Skin of body (tissue), 2 donors: Measurements from ENCODE around the gene NUMB. TPM values are rescaled to one million over a fixed set of nuclear protein-coding genes. Genes with fewer than 3 reads are reported as not detected.

Experiments
- DNase-seq: peaks from one replicate; lab custom pipeline; 2025; lab: John Stamatoyannopoulos, UW
- total RNA-seq: library from RNA; depleted of rRNA; stranded (reverse); fragments of >200 nt; gene quantifications from one replicate; pipeline ENCODE4 v1.2.3, GENCODE V29; 2014

NUMB gene
- total RNA-seq, 1 donor from 2014 or later: 43.4 TPM

DNA sequence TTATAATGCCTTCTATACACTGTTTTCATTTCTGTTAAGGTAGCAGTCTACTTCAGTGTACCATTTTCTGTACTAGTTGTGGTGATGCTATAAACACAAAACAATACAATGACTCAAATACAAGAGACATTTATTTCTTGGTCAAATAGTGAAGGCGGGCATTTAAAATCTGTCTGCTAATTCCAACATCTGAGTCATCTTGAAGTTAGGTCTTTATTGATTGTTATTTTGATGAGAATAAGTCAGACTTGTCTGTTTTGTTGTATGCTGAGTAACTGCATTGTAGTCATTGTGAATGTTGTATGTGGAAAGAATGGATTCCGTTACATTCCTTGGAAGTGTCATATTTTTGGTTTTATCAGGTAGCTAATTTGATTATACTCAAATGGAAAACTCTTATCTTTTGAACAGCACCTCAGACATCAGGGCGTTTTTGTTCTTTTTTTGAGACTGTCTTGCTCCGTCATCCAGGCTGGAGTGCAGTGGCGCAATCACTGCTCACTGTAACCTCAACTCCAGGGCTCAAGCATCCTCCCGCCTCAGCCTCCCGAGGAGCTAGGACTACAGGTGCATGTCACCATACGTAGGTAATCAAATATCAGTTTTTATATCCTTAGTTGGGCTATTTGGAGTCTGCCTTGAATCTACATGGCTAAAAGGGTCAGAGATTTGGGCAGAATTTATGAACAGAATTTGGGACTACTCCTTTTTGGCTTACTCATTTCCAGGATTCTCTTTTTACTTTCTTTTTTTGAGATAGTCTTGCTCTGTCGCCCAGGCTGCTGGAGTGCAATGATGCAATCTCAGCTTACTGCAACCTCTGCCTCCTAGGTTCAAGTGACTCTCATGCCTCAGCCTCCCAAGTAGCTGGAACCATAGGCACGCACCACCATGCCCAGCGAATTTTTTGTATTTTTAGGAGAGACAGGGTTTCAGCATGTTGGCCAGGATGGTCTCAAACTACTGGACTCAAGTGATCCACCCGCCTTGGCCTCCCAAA is 164.3 kb downstream of the NUMB start:
- DNase-seq: no peak

DNA sequence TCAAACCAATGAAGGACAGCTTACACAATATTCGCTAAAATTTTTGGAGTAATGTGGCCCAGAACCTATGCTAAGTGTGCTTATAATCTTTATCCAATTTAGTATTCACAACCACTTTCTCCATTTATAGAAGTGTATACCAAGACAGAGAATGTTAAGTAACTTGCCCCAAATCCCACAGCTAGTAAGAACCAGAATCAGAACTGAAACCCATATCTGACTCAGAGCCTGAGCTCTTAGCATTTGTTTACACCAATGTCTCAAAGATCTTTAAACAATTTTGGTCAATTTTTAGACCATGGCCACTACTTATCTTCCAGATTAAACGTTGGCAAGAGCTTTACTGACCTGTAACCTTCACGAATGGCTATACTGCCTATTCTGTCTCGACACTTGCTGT is 168.1 kb downstream of the NUMB start:
- DNase-seq: no peak

DNA sequence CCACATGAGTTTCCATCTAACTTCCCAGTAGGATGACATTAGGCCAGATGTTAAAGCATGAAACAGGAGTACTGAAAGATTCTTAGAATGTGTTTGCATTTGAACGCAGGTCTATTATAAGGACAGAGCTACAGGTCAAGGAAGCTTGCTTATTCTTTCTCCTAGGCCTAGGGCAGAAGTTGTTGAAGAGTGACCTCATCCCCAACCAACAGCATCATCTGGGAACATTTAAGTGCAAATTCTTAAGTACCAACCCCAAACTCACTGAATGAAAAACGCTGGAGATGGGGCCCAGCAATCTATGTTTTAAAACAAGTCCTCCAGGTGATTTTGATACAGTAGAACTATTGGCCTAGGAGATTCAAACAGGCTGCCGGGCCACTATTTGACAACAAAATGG is 168.6 kb downstream of the NUMB start:
- DNase-seq: no peak

DNA sequence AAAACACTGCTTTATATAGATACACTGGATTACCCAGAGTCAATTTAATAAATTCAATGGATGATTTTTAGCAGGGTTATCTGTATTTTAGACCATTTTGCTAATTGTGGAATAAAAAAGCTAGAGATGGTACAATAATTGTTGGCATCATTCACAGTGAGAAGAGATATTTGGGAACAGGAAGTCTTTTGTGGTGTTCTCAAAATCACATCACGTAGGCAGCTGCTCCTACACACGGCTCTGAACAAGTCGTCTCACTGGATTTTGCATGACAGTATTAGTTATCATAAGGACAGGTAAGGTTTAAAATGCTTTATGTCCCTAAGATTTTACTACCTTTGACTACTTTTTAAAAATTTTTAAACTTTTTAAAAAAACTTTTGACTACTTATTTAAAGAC is 169.0 kb downstream of the NUMB start:
- DNase-seq: no peak

DNA sequence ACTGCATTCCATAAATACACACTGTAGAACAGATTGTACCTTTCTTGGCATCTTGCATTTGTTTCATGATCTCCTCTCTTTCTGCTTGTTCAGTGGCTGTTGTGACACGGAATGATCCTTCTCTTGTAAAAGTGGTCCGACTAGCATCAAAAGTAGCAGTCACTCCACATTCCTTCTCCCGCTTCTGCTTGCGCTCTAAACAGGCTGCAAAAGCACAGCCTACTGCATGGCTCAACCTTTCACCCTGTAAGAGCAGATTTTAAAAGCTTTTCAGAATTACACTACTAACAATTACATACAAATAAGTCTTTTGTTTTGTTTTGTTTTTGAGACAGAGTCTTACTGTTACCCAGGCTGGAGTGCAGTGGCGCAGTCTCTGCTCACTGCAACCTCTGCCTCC is 171.3 kb downstream of the NUMB start:
- no peak for DNase-seq

DNA sequence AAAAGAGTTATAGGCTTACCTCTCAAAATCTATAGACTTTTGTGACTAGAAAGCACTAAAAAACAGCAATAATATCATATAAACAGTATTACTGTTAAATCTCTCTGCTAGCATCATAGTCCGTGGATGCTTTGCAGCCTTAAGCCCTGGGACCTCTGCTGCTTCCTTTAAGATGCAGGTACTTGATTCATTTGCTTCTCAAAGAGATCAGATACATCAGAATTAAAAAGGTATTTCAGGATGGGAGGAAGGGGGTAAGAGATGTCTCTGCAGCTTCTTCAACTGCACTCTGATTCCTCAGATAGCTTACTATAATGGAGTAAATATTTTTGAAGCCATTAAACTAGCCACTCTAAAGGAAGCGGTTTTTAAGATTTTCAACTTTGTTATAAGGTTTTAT is 171.7 kb downstream of the NUMB start:
- no peak for DNase-seq

DNA sequence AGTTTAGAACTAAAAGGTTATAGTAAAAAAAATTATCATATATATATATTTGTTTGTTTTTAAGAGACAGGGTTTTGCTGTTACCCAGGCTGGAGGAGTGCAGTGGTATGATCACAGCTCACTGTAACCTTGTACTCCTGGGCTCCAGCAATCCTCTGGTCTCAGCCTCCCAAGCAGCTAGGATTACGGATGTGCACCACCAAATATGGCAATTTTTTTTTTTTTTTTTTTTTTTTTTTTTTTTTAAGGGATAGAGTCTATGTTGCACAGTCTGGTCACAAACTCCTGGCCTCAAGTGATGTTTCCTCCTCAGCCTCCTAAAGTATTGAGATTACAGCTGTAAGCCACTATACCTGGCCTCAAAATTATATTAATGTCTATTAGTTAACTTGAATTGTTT is 172.4 kb downstream of the NUMB start:
- no peak for DNase-seq

DNA sequence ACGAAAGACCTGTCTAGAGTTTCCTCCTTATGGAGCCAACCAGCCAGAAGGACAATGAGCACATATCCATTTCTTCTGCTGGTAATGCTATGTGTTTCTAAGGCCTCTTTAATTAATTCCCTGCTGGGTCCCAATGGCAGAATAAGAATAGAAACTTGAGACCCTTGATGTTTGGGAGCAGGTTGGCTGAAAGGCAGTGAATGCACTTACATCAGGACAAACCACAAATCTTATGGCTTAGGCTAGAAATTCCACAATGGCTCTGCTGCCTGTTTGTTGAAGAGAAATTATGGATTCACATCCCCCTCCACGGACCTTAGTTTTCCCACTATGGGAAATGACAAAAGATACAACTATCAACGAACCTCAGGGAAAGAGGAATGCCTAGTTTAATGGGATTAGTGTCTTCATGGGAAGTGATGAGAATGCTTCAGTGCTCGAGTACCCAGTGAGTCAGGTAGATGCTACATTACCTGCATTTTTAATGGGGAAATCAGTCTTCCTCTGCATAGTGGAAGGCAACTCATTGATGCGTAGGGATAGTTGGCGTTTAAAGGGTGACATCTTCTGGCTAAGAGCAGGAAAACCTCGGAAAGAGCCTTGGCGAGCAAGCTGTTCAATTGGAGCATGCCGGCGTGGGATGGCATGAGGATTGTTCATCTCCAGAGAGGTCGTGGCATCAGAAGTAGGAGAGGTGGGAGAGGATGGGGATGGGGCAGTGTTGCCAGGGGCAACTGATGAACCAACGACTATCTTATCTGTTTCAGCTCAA is 174.6 kb downstream of the NUMB start:
- no peak for DNase-seq

DNA sequence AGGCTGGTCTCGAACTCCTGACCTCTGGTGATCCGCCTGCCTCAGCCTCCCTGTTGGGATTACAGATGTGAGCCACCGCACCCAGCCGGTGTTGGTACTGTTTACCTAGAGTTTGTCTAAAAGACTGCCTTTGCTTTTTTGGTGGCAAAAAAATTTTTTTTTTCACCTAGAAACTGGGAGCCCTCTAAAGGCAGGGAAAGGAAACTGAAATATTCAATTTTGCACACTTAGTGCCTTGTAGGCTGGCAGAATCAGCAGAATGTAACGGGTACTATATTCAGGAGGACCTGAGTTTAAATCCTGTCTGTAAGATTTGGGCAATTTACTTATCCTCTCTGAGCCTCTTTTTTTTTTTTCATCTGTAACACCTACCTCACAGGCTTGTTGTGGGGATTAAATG is 177.4 kb downstream of the NUMB start:
- DNase-seq: no peak

DNA sequence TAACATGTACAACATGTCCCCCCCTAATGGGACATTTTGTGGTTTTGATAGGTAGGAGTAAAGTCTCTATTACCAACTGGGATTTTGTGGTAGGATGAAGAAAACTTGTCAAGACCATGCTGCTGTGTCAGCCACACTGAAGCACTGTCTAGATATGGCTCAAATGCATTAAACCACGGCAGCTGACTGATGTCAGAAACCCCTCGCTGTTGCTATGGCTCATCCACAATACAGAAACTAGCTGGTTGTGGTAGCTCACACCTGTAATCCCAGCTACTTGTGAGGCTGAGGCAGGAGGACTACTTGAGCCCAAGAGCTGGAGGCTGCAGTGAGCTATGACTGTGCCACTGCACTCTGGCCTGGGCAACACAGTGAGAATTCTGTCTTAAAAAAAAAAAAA is 181.0 kb downstream of the NUMB start:
- DNase-seq: no peak

DNA sequence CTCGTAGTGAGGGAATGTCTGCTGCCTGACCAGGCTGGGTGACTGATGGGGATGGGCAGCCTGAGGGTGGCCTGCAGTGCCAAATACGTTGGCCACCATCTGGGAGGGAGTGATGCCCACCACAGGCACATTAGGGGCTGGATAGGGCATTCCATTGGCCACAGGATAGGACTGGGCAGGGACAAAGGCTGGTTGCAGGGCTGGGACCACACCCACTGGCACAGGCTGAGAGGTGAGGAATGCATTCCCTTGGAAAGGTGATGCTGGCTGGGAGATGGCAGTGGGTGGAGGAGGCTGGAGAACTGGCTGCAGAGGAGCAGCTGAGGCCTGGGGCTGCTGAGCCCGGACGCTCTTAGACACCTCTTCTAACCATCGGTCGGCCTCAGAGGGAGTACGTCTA is 181.5 kb downstream of the NUMB start:
- no peak for DNase-seq

DNA sequence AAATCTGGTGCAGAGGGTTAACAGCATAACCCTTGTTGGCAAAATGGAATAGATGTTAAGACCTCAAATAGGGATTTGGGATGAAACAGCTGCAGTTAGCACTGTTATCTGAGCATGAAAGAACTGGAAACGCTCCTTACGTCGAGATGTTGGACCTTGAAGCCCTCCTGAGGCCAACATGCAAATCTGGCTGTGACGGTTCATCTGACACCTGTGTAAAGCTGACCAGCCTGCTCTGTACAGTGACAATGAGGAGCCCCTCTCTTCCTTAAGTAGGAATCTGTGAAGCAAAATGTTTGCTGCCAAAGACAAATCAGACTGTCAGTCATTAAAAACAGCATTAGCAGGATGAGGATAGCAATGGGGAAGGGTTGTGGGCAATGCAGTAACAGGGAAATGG is 184.5 kb downstream of the NUMB start:
- DNase-seq: no peak

DNA sequence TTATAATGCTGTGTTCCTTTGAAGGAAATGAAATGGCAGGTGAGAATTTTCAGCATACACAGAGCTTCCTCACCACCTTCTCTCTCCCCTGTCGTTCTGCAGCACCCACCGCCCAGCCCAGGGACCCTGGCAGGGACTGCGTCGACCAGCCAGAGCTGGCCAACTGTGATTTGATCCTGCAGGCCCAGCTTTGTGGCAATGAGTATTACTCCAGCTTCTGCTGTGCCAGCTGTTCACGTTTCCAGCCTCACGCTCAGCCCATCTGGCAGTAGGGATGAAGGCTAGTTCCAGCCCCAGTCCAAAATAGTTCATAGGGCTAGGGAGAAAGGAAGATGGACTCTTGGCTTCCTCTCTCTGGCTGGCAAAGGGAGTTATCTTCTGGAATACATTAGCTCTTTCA is 186.0 kb downstream of the NUMB start:
- no peak for DNase-seq

DNA sequence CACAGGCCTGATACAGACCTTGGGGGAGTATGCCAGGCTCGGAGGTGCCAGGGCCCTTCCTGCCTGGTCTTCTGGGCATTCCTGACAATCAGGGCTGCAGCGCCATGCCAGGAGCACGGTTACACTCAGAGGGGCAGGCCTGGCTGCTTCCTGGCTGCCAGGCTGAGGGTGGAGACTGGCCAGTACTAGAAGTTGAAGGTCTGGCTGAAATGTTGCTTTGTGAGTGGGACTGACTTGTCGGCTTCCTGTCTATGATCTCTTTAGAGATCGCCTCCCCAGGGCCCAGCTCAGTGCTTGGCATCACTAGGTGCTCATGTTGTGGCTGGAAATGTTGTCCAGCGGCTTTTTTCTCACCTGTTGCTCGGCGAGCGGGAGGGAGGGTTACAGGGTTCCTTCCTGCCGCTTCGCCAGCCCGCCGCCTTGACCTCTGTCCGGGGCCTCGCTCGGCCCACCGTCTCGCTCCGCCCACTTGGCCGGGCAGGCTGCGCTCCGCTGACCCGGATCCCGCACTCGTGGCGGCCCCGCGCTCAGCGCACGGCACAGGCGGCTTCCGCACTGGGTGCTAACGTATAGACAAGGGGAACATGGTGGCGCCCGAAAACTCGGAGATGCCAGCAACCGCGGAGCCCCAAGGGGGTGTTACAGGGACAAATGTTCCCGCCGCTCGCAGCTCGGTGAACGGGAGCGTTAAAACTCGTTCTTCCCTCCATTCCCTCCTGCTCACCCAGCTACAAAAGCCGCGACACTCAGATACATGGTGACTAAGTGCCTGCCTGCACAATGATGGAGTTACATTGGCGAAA is 188.4 kb downstream of the NUMB start:
- no peak for DNase-seq

DNA sequence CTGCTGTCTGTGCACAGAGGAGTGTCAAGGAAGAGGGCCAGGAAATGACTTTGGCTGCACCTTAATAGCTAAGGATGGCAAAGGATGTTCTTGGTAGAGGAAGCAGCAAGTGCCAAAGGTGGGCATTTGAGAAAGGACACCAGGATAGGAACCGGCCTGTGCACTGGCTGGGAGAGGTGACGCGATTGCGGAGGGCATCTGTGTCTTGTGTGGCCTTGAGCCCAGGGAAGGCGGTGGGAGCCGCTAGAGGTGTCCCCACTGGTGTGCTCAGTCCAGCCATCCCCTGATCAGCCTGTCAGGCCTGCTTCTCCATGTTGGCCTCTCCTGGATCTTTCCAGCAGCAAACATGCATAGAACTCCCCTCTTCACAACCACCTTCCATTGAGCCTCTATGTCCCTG is 190.9 kb downstream of the NUMB start:
- no peak for DNase-seq

DNA sequence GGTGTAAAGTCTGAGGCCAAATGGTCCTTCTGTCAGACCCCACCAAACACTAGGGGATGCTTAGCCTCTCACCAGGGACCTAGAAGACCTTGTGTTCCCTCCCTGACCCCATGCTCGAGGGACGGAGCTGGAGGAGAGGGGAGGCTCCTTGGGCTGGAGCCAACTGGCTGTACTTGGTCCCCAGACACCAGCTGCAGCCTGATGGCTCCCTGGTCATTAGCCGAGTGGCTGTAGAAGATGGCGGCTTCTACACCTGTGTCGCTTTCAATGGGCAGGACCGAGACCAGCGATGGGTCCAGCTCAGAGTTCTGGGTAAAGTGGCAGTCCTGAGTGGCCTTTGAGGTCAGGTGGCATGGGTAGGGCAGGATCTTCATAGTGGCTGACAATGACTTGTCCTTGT is 192.0 kb downstream of the NUMB start:
- DNase-seq: no peak

DNA sequence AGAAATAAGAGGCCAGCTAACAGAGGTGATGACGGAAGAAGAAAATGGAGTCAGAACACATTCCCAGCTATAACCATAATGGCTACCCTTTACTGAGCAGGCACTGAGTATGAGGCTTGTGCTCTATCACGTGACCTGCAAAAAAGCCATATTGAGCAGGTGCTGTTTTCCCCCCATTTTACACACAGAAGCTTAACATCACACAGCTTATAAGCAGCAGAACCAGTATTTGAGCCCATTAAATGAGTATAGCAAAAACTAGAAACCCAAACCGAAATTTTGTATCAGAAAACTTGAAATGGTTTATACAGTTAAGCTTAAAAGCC is 192.7 kb downstream of the NUMB start:
- DNase-seq: no peak

DNA sequence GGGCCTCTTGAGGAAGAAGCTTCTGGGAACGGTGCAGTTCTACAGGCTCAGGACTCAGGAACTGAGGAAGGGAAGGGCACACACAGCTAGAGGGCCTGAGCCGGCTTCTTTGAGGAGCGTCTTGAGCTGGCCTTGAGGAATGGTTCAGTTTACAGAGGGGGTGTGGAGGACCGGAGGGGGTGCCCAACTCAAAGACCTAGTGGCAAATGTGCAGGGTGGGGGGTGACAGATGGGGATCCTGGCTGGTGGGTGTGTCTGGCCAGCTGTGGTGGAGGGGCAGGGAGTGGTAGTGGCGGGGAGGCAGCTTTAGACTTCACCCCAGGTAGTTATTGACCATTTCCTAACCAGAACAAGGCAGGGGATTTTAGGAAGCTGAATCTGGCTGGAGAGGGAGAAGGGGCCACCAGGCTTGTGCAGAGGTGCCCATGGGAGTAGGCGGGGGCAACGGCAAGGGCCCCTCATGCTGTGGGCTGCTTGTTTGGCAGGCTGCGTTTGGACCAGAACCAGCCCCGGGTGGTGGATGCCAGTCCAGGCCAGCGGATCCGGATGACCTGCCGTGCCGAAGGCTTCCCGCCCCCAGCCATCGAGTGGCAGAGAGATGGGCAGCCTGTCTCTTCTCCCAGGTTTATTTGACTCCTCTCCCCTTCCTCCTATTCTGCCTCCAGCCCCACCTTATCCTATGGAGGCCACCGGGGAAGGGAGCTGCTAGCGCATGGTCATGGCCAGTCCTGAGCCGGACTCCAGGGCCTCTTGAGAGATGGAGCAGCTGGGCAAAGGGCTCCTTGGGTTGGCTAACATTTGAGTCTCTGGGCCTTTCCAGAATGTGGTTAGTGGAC is 193.2 kb downstream of the NUMB start:
- DNase-seq: no peak

DNA sequence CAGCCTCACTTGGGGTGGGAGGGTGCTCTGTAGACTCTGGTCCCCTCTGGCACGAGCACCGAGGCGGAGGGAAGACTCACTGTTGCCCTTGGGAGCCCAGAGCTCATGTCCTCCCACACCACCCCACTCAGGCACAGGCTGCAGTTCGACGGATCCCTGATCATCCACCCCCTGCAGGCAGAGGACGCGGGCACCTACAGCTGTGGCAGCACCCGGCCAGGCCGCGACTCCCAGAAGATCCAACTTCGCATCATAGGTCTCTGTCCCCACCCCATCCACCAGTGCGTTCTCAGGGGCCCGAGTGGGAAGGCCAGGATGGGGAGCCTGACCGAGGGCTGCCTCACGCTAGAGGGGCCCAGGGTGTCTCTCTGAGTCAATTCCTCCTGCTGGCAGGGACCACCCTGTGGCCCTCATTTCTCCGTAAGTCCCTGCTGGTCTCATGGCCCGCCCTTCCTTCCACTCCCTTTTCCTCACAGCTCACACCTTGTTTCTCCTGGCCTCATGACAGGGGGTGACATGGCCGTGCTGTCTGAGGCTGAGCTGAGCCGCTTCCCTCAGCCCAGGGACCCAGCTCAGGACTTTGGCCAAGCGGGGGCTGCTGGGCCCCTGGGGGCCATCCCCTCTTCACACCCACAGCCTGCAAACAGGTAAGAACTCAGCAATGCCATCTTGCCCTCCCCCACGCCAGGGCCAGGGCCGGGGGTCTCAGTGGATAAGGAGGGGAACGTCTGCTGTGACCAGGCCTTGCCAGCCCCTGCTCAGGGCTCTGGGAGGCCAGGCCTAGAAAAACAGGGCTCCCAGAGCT is 194.1 kb downstream of the NUMB start:
- DNase-seq: no peak

DNA sequence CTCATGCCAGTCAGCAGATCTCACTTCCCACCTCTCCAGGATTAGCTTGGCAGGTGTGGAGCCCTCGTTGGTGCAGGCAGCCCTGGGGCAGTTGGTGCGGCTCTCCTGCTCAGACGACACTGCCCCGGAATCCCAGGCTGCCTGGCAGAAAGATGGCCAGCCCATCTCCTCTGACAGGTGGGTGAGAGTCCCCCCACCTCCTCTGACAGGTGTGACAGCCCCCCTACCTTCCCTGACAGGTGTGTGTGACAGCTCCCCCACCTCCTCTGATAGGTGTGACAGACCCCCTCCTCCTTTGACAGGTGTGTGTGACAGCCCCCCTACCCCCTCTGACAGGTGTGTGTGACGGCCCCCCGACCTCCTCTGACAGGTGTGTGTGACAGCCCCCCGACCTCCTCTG is 194.7 kb downstream of the NUMB start:
- no peak for DNase-seq
